Cardiac muscle cell (in vitro differentiated cells and primary cell): ENCODE data around the gene CDK4. TPM values are rescaled to one million over a fixed set of nuclear protein-coding genes. Genes with fewer than 3 reads are reported as not detected.

ENCODE experiments used
- DNase-seq, 2 donors: peaks; one replicate each; pipeline versions ENCODE4 v3.0.0 to v3.0.0-alpha.2; 2010 to 2017; ENCODE audit warnings: low read depth in 1 of 2, low spot score in 1 of 2
- H3K27ac ChIP-seq: fragments of 200-600 bp; sonication (generic); 2 replicates; pipeline ENCODE4 v1.5.1; 2016
- H3K27me3 ChIP-seq: fragments of 200-600 bp; sonication (generic); 2 replicates; pipeline ENCODE4 v1.6.0; 2016; ENCODE audit warnings: control low read depth
- H3K36me3 ChIP-seq: fragments of 200-600 bp; sonication (generic); 2 replicates; pipeline ENCODE4 v1.5.1; 2016; ENCODE audit warnings: control low read depth
- H3K4me1 ChIP-seq: fragments of 200-600 bp; sonication (generic); 2 replicates; pipeline ENCODE4 v1.8.1; 2017; ENCODE audit warnings: low read depth, mild to moderate bottlenecking, mixed run types
- H3K4me3 ChIP-seq: fragments of 200-600 bp; sonication (generic); 2 replicates; pipeline ENCODE4 v1.5.1; 2016; ENCODE audit warnings: mild to moderate bottlenecking
- H3K9me3 ChIP-seq: fragments of 200-600 bp; sonication (generic); 2 replicates; pipeline ENCODE4 v1.5.1; 2017; ENCODE audit warnings: low read depth, mild to moderate bottlenecking, control low read depth
- CTCF ChIP-seq: IDR thresholded peaks from 2 replicates; pipeline ENCODE4 v1.5.1; 2012; ENCODE audit warnings: low read depth, mild to moderate bottlenecking, low read length
- polyA plus RNA-seq: library from polyadenylated mRNA; unstranded; fragments of >200 nt; fragmentation: Nextera tagmentation; extraction: Ambion mirVana; gene quantifications from 2 replicates; pipeline ENCODE4 v1.2.1, GENCODE V29; 2016
- total RNA-seq: library from RNA; depleted of rRNA; stranded (reverse); fragments of >200 nt; gene quantifications from 2 replicates; pipeline ENCODE4 v1.2.3, GENCODE V29; 2016

Gene CDK4
- total and polyA plus RNA-seq, 2 experiments from 2014 or later: 75.8 to 172 TPM

DNA sequence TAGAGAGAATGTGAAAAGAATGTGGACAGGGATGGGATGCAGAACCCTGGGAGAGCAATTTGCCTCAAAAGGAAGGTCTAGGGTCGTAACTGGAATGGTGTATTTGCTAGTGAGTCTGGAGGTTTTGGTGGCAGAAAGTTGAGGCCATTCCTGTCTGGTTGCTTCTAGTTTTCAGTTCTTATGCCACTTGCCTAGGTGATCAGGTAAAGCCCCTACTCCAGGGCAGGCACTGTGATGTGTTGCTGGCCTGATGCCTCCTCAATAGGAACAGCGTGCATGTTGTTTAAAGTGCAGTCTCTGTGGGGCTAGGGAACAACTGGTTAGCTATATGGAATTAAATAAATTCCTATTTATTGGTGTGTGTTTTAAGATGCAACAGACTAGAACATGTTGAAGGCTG is 51.8 kb downstream of the CDK4 start:
- H3K4me1 ChIP-seq: no peaks in the 10 kb centered on the region
- H3K4me3 ChIP-seq: no peak overlapping the region
- no peaks in the 10 kb centered on the region for H3K9me3 ChIP-seq
- peaks cover 6% of the 10 kb centered on the region for H3K36me3 ChIP-seq
- TF ChIP-seq CTCF: no peak
- H3K27me3 ChIP-seq: no peaks in the 10 kb centered on the region
- no peak overlapping the region for H3K27ac ChIP-seq
- DNase-seq: no peak

DNA sequence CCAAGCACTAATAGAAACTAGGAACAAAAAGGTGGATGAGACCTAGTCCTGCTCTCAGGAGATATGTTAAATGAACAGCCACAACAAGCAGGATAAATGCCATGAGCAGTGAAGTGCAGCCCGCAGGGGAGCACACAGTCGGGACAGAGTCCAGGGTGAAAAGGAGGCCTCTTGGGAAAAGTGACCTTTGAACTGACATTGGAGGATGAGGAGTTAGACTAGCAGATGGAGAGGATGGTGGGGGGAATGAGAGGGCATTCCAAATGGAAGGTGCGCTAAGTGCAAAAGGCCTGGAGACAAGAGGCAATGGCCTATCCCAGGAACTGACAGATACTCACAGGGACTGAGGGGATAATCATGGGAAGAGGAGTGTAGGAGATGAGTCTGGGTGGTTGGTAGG is 53.7 kb downstream of the CDK4 start:
- no peaks in the 10 kb centered on the region for H3K9me3 ChIP-seq
- no peak for TF ChIP-seq CTCF
- H3K36me3 ChIP-seq: peaks cover 6% of the 10 kb centered on the region
- no peaks in the 10 kb centered on the region for H3K27me3 ChIP-seq
- H3K4me1 ChIP-seq: no peaks in the 10 kb centered on the region
- no peak overlapping the region for H3K27ac ChIP-seq
- no peak overlapping the region for H3K4me3 ChIP-seq
- DNase-seq: no peak

Other genes starting within 250 kb of the CDK4 start
- gene DDIT3, start 231.8 kb downstream of the CDK4 start, total RNA-seq: 30.2 and 44.2 TPM in 2 replicates
- gene DDIT3, start 231.8 kb downstream of the CDK4 start, polyA plus RNA-seq: 33.8 and 51.3 TPM in 2 replicates
- gene MBD6, start 229.5 kb downstream of the CDK4 start, total RNA-seq: 13.8 and 14.1 TPM in 2 replicates
- gene MBD6, start 229.5 kb downstream of the CDK4 start, polyA plus RNA-seq: 22.8 and 36.9 TPM in 2 replicates
- 210 and 230 TPM in 2 replicates for gene DCTN2, start 205.1 kb downstream of the CDK4 start, total RNA-seq
- gene DCTN2, start 205.1 kb downstream of the CDK4 start, polyA plus RNA-seq: 156 and 157 TPM in 2 replicates
- 0.36 and 0.49 TPM in 2 replicates for gene KIF5A, start 202.3 kb downstream of the CDK4 start, total RNA-seq
- 0.05 and 0.11 TPM in 2 replicates for gene KIF5A, start 202.3 kb downstream of the CDK4 start, polyA plus RNA-seq
- gene PIP4K2C, start 161.1 kb downstream of the CDK4 start, total RNA-seq: 15.1 and 23.5 TPM in 2 replicates
- 20.4 and 25.5 TPM in 2 replicates for gene PIP4K2C, start 161.1 kb downstream of the CDK4 start, polyA plus RNA-seq
- 52.1 and 59.0 TPM in 2 replicates for gene DTX3, start 147.5 kb downstream of the CDK4 start, total RNA-seq
- gene DTX3, start 147.5 kb downstream of the CDK4 start, polyA plus RNA-seq: 44.5 and 46.6 TPM in 2 replicates
- gene ARHGEF25, start 140.9 kb downstream of the CDK4 start, total RNA-seq: 22.3 and 38.6 TPM in 2 replicates
- gene ARHGEF25, start 140.9 kb downstream of the CDK4 start, polyA plus RNA-seq: 2.0 and 3.5 TPM in 2 replicates
- gene B4GALNT1, start 119.1 kb downstream of the CDK4 start, total RNA-seq: 0.32 TPM in 1 of 2 replicates, not detected in the other
- gene B4GALNT1, start 119.1 kb downstream of the CDK4 start, polyA plus RNA-seq: 0.29 TPM in 1 of 2 replicates, not detected in the other
- 182 and 202 TPM in 2 replicates for gene OS9, start 58.2 kb downstream of the CDK4 start, total RNA-seq
- gene OS9, start 58.2 kb downstream of the CDK4 start, polyA plus RNA-seq: 122 and 134 TPM in 2 replicates
- 0.33 and 0.49 TPM in 2 replicates for gene AGAP2, start 13.6 kb downstream of the CDK4 start, total RNA-seq
- 0.05 and 0.10 TPM in 2 replicates for gene AGAP2, start 13.6 kb downstream of the CDK4 start, polyA plus RNA-seq
- 41.7 and 65.9 TPM in 2 replicates for gene TSPAN31, start 7.3 kb downstream of the CDK4 start, total RNA-seq
- 66.3 and 73.4 TPM in 2 replicates for gene TSPAN31, start 7.3 kb downstream of the CDK4 start, polyA plus RNA-seq
- 21.9 and 23.3 TPM in 2 replicates for gene MARCHF9, start 2.8 kb upstream of the CDK4 start, total RNA-seq
- gene MARCHF9, start 2.8 kb upstream of the CDK4 start, polyA plus RNA-seq: 9.0 and 11.7 TPM in 2 replicates
- gene CYP27B1, start 14.8 kb upstream of the CDK4 start, total RNA-seq: 0.07 and 1.3 TPM in 2 replicates
- gene CYP27B1, start 14.8 kb upstream of the CDK4 start, polyA plus RNA-seq: 0.33 TPM in 1 of 2 replicates, not detected in the other
- gene METTL1, start 19.8 kb upstream of the CDK4 start, total RNA-seq: 8.1 and 11.9 TPM in 2 replicates
- 20.0 and 21.6 TPM in 2 replicates for gene METTL1, start 19.8 kb upstream of the CDK4 start, polyA plus RNA-seq
- gene EEF1AKMT3, start 20.3 kb upstream of the CDK4 start, total RNA-seq: 2.2 and 4.8 TPM in 2 replicates
- 3.7 and 3.9 TPM in 2 replicates for gene EEF1AKMT3, start 20.3 kb upstream of the CDK4 start, polyA plus RNA-seq
- 22.6 and 34.4 TPM in 2 replicates for gene TSFM, start 30.5 kb upstream of the CDK4 start, total RNA-seq
- gene TSFM, start 30.5 kb upstream of the CDK4 start, polyA plus RNA-seq: 59.6 and 66.7 TPM in 2 replicates
- 1.6 TPM in 2 replicates for gene AVIL, start 66.4 kb upstream of the CDK4 start, total RNA-seq
- gene AVIL, start 66.4 kb upstream of the CDK4 start, polyA plus RNA-seq: 1.7 and 2.9 TPM in 2 replicates
- 103 and 105 TPM in 2 replicates for gene CTDSP2, start 94.4 kb upstream of the CDK4 start, total RNA-seq
- gene CTDSP2, start 94.4 kb upstream of the CDK4 start, polyA plus RNA-seq: 82.9 and 108 TPM in 2 replicates
- gene ATP23, start 189.3 kb upstream of the CDK4 start, total RNA-seq: 9.2 and 18.3 TPM in 2 replicates
- gene ATP23, start 189.3 kb upstream of the CDK4 start, polyA plus RNA-seq: 11.4 and 14.3 TPM in 2 replicates